GM19043 (cell line): Measurements from ENCODE around the gene DCC.

ENCODE experiments used
- ATAC-seq: cut with Tn5 transposase; IDR thresholded peaks from one replicate; pipeline ENCODE4 v1.9.1; 2021; ENCODE audit warnings: low read depth; ENCODE audit not compliant: unreplicated experiment

The DCC gene

DNA sequence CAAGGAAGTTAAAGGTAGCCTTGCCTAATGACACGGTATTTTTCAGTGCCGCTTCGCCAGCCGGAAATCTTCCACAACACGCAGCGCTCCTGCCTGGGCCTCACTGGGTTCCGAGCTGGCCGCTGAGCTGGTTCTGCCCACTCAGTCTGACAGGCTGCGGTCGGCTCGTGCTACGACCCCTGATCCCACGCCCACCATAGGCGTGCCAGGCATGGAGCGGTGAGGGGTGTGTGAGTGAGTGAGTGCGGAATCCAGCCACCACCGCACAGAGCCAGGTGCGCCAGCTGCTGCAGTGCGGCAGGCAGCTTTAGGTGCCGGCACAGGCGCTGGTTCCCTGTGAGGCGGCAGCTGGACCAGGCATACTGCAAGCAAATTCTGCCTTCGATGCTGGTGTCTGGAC is 407.9 kb downstream of the DCC start:
- no peak for ATAC-seq

DNA sequence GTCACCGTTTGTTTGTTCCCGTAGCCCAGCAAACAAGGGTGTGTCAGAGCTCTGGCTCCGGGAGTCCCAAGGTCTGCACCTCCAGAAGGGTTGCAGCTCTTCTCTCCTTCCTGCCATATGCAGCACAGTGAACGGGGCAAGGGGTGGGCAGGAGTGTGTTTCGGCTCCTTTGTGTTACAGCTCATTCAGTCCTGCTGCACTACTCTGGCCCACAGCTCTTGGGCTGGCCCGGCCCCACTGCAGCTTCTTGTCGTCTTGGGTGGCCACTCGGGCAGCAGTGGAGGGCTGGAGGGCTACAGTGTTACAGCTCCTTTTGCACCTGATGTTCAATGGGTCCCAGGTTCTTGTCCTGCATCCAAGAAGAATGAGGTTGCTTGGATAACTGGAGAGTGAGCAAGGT is 408.3 kb downstream of the DCC start:
- no peak for ATAC-seq

DNA sequence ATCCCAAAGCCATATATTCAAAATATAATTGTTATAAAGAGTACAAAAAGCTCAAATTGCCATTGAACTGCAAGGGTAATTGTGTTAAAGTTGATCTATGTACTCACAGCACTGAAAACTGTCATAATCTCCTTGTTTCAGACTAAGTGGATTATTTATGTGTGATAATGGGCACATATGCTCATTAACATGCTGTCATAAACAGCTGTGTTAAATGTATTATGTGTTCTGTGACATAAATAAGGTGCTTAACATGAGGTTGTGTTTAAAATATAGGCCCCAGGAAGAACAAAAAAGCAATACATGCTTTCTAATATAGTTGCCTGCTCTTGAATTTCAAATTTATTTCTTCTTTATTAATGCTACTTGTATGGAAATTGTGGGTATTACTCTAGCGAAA is 409.5 kb downstream of the DCC start:
- ATAC-seq: no peak

GRCh38 chr18:52750995-52751394 is 411.0 kb downstream of the DCC start:
- ATAC-seq: no peak

GRCh38 chr18:52764316-52764715 is 424.3 kb downstream of the DCC start:
- ATAC-seq: no peak

DNA sequence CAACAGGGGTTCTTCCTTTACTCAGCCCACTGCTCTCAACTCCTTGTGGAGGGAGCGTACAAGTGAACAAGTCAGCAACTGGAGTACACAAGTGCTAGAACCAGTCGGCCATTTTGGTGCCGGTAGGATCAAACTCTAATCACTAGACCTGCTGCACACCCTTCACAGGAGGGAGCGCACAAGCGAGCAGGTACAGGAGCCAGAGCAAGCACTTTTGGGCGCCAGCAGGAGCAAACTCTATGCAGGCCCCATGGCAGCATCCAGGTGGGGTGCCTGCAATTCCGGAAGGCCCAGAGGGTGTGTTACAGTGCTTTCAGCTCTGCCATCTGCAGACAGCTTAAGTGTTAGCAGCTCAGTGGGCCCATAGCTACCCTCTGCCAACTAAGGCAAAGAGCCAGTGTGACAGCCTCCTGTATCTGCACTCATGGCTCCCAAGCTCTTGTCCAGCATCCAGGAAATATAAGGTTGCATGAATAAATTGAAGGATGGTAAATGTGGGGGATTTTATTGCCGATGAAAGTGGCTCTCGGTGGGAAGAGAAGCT is 426.1 kb downstream of the DCC start:
- ATAC-seq: no peak

DNA sequence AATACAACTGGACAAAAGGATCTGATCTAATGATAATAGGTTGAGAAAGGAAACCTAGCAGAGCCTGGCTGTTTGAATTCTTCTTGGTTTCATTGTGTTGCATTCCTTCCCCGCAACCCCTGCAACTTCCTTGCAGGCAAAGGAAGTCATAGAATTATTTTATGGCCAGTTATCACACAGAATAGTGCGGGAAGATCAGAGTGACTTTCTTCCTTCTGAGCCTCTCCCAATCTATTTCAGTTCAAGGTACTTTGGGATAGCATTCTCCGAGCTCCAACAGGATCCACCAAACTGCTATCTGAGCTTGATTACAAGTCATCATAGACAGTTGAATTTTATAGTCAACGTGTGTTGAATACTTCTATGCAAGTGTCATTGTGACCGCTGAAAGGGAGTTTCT is 441.1 kb downstream of the DCC start:
- ATAC-seq: no peak

DNA sequence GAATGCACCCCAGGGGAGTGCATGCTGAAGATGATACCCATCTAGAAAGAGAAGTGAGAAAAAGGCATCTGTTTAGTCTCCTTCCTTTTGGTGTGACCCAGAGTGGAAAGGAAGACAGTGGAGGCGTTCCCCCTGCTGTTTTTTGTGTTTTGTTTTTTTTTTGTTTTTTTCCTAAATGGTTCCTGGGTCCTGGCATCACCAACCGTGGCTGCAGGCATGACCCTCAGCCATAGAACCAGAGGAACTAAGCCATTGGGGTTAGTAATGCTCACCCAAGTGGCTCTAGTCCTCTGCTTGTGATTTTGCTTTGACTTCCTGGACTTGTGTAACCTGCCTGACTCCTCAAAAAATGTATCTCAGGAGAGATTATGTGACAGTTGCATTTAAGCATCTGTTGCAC is 451.3 kb downstream of the DCC start:
- no peak for ATAC-seq

- no peak for ATAC-seq
Measured at GRCh38 chr18:52812834-52813233, 472.8 kb downstream of the DCC start.

DNA sequence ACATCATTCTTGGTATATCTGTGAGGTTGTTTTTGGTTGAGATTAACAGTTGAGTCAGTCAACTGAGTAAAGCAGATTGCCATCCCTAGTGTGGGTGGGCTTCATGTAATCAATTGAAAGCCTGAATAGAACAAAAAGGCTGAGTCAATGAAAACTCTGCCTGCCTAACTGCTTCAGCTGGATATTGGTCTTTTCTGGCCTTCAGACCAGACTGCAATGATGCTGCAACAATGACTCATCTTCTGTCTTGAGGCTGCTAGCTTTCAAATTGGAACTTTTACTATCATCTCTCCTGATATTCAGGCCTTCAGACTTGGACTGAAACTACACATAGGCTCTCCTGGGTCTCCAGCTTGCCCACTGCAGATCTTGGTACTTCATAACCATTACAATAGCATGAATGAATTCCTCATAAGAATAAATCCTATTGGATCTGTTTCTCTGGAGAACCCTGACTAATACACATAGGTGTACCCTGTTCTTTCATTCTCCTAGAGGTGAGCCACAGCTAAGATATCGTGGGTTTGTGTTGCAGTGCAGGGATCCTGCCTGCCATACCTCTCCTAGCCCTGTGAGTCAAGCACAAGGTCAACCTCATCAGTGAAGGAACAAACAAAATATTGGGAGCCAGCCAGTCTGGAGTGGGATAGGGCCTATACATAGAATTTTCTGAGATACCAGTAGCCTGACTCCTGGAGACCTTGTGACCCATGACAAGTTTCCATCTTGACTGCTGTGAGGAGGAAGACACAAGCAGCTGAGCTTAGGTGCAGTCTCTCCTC is 473.8 kb downstream of the DCC start:
- no peak for ATAC-seq

GRCh38 chr18:52815651-52816050 is 475.7 kb downstream of the DCC start:
- no peak for ATAC-seq

DNA sequence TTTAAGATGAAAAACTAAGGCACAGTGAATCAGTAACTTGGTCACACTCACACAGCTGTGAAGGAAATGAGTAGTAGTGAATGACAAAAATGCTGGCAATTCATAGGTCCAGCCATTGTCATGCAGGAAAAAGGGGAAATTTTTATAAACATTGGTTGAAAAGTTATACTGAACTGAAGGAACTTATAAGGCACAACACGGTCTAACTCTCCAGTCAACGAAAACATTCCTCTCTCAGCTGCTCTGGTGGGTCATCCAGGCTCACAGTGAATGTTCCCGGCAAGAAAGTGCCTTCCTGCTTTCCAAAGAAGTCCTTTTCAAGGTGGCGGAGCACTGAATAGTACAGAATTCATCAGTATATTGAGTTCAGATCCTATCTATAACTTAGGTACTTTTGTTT is 476.1 kb downstream of the DCC start:
- ATAC-seq: no peak

DNA sequence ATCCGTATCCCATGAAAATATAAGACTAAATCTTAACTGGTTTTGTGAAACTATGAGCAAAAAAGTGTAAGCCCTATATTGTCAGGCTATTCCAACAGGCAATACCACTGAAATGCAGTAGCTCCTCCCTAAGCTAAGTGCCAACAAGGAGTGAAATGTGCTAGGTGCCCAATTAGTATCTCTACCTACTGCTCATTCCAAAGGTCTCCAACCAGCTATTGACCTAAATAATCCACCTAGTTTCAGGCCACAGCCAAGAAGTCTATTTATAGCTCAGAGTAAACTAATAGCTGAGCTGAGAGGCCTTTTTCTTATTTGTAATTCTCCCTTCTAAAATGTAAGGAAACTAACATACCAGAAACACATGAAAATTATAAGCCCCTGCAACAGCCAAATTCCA is 482.2 kb downstream of the DCC start:
- no peak for ATAC-seq

- no peak for ATAC-seq
Measured at GRCh38 chr18:52824126-52824525, 484.1 kb downstream of the DCC start.

DNA sequence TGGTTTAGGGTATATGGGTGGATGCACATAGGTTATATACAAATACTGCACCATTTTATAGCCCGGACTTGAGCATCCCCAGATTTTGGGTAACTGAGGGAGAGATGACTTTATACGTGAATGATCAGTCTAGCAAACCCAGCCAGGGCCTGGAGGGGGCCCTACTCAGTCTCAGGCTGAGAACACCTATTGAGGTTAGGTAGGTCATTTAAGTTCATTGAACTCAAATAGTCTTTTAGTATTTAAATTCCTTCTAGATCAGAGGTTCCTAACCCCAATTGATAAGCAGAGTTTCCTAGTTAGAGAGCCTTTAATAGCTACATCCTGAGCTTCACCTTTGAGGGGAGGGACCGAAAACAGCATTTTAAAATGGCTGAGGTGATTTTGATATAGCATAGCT is 487.0 kb downstream of the DCC start:
- ATAC-seq: no peak

GRCh38 chr18:52829320-52829719 is 489.3 kb downstream of the DCC start:
- no peak for ATAC-seq

DNA sequence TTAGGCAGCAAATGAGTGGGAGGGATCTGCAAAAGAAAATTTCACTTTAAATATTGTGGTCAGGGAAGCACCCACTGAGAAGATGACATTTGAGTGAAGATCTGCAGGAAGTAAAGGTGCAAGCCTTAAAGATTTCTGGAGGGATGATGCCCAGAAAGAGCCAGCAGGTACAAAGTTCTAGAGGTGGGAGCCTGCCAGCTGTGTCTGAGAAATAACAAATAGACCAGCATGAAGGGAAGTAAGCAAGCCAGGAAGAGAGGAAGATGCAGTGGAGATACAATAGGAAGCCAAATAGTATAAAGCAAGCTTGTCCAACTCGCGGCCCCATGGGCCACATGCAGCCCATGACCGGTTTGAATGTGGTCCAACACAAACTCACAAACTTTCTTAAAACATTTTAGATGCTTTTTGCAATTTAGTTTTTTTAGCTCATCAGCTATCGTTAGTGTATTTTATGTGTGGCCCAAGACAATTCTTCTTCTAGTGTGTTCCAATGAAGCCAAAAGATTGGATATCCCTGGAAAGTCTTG is 489.9 kb downstream of the DCC start:
- ATAC-seq: no peak

DNA sequence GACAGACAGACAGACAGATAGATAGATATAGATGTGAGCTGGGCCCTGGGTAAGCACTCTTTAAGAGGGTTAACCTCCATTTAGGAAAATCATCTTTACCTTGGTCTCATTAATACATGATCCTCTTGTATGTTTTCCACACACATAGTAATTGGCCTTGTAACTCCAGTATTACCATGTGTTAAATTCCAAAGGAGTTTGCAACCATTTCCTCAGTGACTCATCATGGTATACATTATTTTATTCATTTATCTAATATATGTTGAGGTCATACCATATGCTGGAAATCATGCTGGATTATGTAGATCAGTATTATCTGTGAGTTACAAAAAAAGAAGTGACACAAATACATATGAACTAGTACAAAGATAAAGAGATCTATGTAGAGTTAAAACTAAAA is 504.3 kb downstream of the DCC start:
- ATAC-seq: no peak

GRCh38 chr18:52845036-52845435 is 505.0 kb downstream of the DCC start:
- no peak for ATAC-seq

GRCh38 chr18:52850031-52850560 is 510.1 kb downstream of the DCC start:
- no peak for ATAC-seq

- no peak for ATAC-seq
Measured at GRCh38 chr18:52861558-52861957, 521.6 kb downstream of the DCC start.

GRCh38 chr18:52869349-52869923 is 529.4 kb downstream of the DCC start:
- no peak for ATAC-seq
